K562 (cell line): ENCODE results near the gene SZT2. TPM values are rescaled to one million over a fixed set of nuclear protein-coding genes. Genes with fewer than 3 reads are reported as not detected.
A peak's percentile ranks its signal among the peaks of the same experiment; 100 is the strongest.

Experiments
- GABPB1 ChIP-seq: sonication (generic); formaldehyde crosslinking; IDR thresholded peaks from 2 replicates; pipeline ENCODE4 v1.8.0; 2022; ENCODE audit warnings: mild to moderate bottlenecking, missing genetic modification reagents
- HES1 ChIP-seq: fragments of 450-650 bp; IDR thresholded peaks from 2 replicates; pipeline ENCODE4 v1.6.1; 2016; ENCODE audit warnings: low read depth, mild to moderate bottlenecking, moderate library complexity
- HMBOX1 ChIP-seq: sonication (generic); IDR thresholded peaks from 2 replicates; pipeline ENCODE4 v1.6.1; 2016
- JUN ChIP-seq, 2 experiments: sonication (generic) in 1 of 2; formaldehyde crosslinking in 1 of 2; IDR thresholded peaks; 2 replicates each; pipeline versions ENCODE4 v1.6.1 to v1.8.0; 2012 to 2022; ENCODE audit warnings: borderline replicate concordance in 2 of 2, mild to moderate bottlenecking in 2 of 2, improper control_type of control experiment in 1 of 2, low read depth in 1 of 2, low read length in 1 of 2, missing genetic modification reagents in 1 of 2
- KLF16 ChIP-seq: IDR thresholded peaks from 2 replicates; pipeline ENCODE4 v1.6.1; 2016; ENCODE audit warnings: antibody characterized with exemption
- MGA ChIP-seq: fragments of 450-650 bp; IDR thresholded peaks from 2 replicates; pipeline ENCODE4 v1.6.1; 2016; ENCODE audit warnings: mild to moderate bottlenecking, moderate library complexity
- NCOR1 ChIP-seq: fragments of 450-650 bp; IDR thresholded peaks from 2 replicates; pipeline ENCODE4 v1.6.1; 2016; ENCODE audit warnings: mild to moderate bottlenecking, moderate library complexity
- NFIX ChIP-seq: fragments of 250-450 bp; sonication (Bioruptor Pico); IDR thresholded peaks from 2 replicates; pipeline ENCODE4 v1.4.0; 2020; ENCODE audit warnings: low read depth, mild to moderate bottlenecking, moderate library complexity
- RFX1 ChIP-seq: fragments of 450-650 bp; IDR thresholded peaks from 2 replicates; pipeline ENCODE4 v1.6.1; 2016; ENCODE audit warnings: mild to moderate bottlenecking, moderate library complexity
- SAFB ChIP-seq: fragments of 200-400 bp; formaldehyde crosslinking; IDR thresholded peaks from 2 replicates; pipeline ENCODE4 v1.6.1; 2017; ENCODE audit warnings: low read depth, low read length, borderline replicate concordance
- SLC30A9 ChIP-seq: fragments of 250-450 bp; sonication (Bioruptor Pico); IDR thresholded peaks from 2 replicates; pipeline ENCODE4 v1.8.0; 2022; ENCODE audit warnings: mild to moderate bottlenecking, moderate library complexity
- SMARCA5 ChIP-seq: fragments of 450-650 bp; IDR thresholded peaks from 2 replicates; pipeline ENCODE4 v1.6.1; 2016
- SNRNP70 ChIP-seq: fragments of 200-400 bp; formaldehyde crosslinking; optimal IDR thresholded peaks from 2 replicates; pipeline ENCODE3; 2017; ENCODE audit warnings: low read depth, low read length
- SPI1 ChIP-seq: IDR thresholded peaks from 2 replicates; pipeline ENCODE4 v1.6.1; 2011; ENCODE audit warnings: low read depth, low read length, control low read depth, borderline replicate concordance
- ZFPM2 ChIP-seq: fragments of 250-450 bp; sonication (Bioruptor Pico); IDR thresholded peaks from 2 replicates; pipeline ENCODE4 v1.5.1; 2022; ENCODE audit warnings: mild to moderate bottlenecking
- ZNF146 ChIP-seq: IDR thresholded peaks from one replicate; pipeline ENCODE4 v1.6.1; 2018; ENCODE audit warnings: missing compliant biosample characterization; ENCODE audit not compliant: unreplicated experiment
- ZNF445 ChIP-seq: fragments of 250-450 bp; sonication (Bioruptor Pico); IDR thresholded peaks from 2 replicates; pipeline ENCODE4 v1.4.0; 2020; ENCODE audit warnings: low read depth, mild to moderate bottlenecking, moderate library complexity
- polyA plus RNA-seq, 8 experiments: library from polyadenylated mRNA; depleted of rRNA in 4 of 8; stranded (reverse) in 5 of 8; unstranded in 3 of 8; fragments of >200 nt; fragmentation: Nextera tagmentation in 2 of 8; fragmentation: Illumina TruSeq in 1 of 8; extraction: Ambion mirVana in 2 of 8; extraction: Trizol in 1 of 8; gene quantifications; 2 replicates each; pipeline versions ENCODE4 v1.2.1 to v1.2.3, GENCODE V29; 2011 to 2014; ENCODE audit warnings: inconsistent platforms in 1 of 8, missing spikeins in 1 of 8
- total RNA-seq, 7 experiments: library from RNA; depleted of rRNA in 6 of 7; stranded (reverse); fragments of >200 nt in 6 of 7; fragmentation: Illumina TruSeq in 2 of 7; extraction: Trizol in 2 of 7; gene quantifications; 2 replicates each; pipeline versions ENCODE4 v1.2.1 to v1.2.3, GENCODE V29; 2011 to 2021; ENCODE audit warnings: low replicate concordance in 1 of 7

SZT2 gene
- total and polyA plus RNA-seq, 9 of the 15 experiments (the other 6 are each of a cell fraction or from before 2014, with no cell fraction given), result 0.88 to 31.0 (median 12.8) TPM

GRCh38 chr1:43358121-43358745, 31.5 kb upstream of the SZT2 start (continued):
- no peak for TF ChIP-seq MGA
- TF ChIP-seq NCOR1, result no peak
- TF ChIP-seq GABPB1, result no peak
- TF ChIP-seq HES1, result no peak
- TF ChIP-seq SMARCA5, result no peak; the same call in 1 of the 2 replicates
- no peak for TF ChIP-seq SNRNP70
- TF ChIP-seq SPI1, result no peak
- no peak for TF ChIP-seq SAFB
- no peak for TF ChIP-seq NFIX (CRISPR knock-in tag)
- TF ChIP-seq ZFPM2 (CRISPR knock-in tag), result no peak
- no peak for TF ChIP-seq ZNF445 (CRISPR knock-in tag)
- peak; percentile 41 for TF ChIP-seq KLF16
- no peak for TF ChIP-seq HMBOX1
- no peak for TF ChIP-seq JUN (IDR thresholded peaks at IDR 0.05; ENCODE audit: borderline replicate concordance, low read depth, low read length)
- no peak; the same call in 1 of the 2 replicates for TF ChIP-seq JUN (CRISPR knock-in tag; IDR thresholded peaks at IDR 0.05; ENCODE audit: borderline replicate concordance)
- no peak for TF ChIP-seq SLC30A9 (CRISPR knock-in tag)
- no peak for TF ChIP-seq ZNF146
- TF ChIP-seq RFX1, result no peak
